NCI-H82 treated with DMSO at 0.1 percent for 48 hours (cell line): Measurements from ENCODE around the gene MLC1.

ENCODE experiments used
- DNase-seq: peaks from one replicate; lab custom pipeline; 2025; ENCODE audit not compliant: unreplicated experiment; lab: John Stamatoyannopoulos, UW

The MLC1 gene

DNA sequence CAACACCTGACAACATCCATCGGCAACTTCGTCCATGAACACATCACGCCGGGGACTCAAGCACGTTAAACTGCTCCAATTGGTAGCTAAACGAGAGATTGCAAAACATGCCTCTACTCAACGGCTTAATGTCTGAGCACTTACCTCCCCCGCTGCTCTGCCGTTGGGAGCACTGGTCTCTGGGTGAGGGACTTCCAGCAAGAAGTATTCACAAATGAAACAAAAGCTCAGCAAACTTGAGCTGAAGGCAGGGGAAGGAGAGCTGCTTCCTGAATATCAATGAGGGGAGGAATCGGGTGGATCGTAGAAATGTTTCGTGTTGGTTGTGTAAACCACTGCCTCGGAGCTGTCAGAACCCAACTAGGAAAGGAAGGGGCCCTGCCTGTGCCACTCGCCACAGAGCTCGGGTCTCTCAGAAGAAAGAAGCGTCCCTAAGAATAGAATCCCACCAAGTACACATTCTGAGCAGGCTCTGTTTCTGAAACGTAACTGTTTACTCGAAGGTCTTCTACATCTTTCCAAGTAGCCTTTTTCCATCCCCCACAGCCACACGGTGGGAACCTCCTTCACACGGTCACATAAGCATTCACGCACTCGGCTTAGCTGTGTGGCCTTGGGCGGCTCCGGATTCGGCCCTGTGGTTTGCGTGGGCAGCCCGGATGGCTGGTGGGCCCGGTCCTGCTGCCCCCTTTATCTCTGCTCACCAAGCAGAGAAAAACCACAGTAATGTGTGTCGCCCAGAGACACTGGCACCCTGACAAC, at the start of gene MLC1:
TSS of gene MLC1 (minus strand) at position 216 of the 762 bp plus-strand sequence. CDS start 524 bp downstream, outside the sequence.
- no peak for DNase-seq

DNA sequence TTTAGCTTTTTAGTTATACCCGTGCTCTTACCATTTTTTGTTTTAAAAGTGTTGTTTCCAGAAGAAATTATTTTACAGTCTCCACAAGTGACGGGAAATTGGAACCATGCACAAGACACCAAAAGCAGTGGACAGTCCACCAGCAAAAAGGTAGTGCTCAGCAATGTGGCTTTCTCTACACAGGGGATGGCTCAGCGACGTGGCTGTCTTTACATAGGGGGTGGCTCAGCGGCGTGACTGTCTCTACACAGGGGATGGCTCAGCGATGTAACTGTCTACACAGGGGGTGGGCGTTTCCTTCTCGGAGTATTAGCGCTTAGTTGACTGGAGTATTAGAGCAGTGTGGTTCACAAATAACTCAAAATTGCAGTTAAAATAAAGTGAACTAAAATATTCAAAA, 49.3 kb upstream of the MLC1 start:
- DNase-seq = no peak

DNA sequence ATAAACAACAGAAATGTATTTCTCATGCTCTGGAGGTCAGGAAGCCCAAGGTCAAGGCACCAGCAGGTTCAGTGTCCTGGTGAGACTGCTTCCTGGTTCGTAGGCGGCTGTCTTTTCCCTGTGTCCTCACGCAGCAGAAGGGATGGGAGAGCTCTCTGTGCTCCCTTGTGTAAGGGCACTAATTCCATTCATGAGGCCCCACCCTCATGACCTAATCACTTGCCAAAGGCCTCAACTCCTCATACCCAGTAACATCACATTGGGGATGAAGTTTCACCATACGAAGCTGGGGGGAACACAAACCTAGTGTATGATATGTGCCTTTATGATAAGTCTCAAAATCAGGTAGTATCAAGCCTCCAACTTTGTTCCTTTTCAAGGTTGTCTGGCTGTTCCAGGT, 46.7 kb upstream of the MLC1 start:
- no peak for DNase-seq

DNA sequence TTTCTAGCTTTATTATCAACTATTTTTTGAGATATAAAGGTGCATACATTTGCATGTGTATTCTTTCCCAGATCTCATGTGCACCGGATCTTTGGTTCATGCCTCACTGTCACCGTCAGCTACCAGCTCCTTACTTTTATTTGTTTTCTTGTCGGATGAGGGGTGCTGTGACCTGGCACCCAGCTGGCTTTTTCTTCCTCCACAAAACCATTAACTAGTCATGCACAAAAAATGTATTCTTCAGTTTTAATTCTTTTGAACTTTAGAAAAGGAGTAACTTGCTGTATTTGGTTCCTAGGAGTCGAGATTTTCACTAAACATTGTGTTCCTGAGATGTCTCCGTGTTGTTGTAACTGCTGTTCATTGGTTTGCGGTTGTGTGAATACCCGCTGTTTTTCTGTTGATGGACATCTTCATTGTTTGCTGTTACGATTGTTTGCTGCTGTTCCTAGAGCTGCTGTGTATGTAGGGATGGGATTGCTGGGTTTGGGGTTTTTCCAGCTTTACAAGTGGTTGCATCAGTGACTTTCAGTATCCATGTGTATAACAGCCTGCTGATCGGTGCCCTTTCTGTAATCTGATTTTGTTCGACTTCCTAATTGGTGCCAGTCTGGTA, 44.0 kb upstream of the MLC1 start:
- DNase-seq = no peak

DNA sequence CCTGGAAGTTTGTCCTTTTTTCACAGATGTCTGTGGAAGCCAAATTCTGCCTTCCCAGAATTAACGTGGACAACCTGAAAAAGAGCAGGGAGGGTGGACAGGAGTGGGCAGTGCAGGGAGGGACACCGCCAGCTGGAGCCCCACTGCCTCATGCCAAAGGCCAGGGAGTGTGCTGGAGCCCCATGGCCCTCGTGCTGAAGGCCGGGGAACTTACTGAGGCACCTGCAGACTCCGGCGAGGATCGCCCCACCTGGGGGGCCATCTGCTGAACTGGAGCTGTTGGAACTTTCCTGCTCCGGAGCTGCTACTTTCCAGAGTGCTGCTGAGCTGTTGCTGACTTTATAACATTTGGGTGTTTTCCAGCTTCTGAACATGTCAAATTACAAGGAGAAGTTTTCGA, 39.8 kb upstream of the MLC1 start:
- DNase-seq = no peak

DNA sequence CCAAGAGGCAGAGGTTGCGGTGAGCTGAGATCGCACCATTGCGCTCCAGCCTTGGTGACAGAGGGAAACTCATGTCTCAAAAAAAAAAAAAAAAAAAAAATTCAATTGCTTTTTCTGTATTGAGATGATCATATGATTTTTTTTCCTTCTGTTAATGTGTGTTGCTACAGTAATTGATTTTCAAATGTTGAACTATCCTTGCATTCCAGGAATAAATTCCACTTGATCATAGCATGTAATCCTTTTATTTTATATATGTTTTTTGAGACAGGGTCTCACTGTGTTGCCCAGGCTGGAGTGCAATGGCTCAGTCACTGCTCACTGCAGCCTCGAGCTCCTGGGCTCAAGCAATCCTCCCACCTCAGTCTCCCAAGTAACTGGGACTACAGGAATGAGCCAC, 37.9 kb upstream of the MLC1 start:
- no peak for DNase-seq

DNA sequence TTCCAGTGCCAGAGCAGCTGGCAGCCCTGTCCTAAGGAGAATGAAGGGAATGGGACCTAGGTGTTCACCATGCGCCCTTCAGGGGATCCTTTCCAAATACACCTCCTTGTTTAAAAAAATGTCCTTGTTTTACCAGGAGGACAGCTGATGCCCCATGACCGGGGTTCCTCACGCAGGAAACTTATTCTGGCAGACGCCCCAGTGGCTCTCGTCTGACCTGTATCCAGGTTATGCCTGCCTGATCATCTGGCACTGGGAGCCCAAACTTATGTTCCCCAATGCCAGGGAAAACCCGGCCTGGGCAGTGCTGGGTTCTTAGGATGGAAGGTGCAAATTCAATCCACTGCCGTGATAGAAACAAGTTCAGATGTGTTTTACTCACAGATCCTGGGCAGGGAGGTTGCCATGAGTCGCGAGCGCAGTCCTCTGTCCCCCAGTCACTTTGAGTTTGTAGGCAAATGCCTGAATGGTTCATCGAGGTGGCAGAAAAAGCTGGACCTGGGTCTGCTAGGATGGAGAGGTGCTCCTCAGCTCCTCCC, 36.0 kb upstream of the MLC1 start:
- DNase-seq = no peak

DNA sequence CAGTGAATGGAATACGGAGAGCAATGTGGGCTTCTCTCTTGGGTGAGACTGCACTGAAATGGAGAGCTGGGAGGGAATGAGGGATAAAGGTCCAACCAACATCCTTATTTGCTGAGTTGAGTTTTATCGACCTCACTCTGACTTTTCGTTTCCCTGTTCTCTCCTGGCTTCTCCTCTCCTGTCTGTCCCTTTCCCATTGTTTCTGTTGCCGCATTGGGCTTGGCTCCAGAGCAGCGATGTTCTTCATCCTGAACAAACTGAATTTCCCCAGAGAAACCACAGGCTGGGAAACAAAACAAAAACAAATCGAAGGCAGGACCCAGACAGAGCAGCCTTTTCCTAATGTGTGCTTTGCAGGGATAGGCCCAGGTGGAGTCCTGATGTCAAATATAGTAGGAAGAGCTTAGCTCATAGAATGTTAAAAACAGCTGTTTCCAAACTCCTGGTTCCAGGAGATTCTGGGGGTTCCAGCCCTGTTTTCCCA, 34.6 kb upstream of the MLC1 start:
- DNase-seq = no peak

DNA sequence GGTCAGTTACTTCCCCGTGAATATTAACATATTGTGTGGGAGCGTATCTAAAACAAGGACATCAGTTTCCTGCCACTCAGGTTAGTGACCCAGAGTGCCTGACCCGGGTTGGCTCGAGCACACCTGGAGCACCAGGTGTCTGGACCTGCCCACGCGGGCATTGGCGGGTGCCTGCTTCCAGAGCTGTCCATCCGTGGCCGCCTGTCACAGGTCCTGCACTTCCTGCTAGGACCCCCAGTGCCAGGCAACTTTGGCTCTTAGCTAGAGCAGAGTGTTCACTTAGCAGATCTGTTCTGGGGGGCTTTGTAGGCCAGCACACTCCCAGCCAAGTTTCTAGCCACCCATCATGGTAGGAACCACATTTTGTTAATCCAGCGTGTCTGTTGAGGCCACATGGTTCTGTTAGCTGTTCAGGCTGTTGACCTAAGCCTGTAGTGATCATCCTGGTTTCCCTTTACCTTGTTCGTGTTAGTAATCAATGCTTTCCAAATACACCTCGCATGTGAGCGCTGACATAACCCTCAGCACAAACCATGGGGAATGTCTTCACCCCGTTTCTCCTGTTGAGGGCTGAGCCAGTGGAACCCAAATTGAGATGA, 34.0 kb upstream of the MLC1 start:
- DNase-seq = no peak

DNA sequence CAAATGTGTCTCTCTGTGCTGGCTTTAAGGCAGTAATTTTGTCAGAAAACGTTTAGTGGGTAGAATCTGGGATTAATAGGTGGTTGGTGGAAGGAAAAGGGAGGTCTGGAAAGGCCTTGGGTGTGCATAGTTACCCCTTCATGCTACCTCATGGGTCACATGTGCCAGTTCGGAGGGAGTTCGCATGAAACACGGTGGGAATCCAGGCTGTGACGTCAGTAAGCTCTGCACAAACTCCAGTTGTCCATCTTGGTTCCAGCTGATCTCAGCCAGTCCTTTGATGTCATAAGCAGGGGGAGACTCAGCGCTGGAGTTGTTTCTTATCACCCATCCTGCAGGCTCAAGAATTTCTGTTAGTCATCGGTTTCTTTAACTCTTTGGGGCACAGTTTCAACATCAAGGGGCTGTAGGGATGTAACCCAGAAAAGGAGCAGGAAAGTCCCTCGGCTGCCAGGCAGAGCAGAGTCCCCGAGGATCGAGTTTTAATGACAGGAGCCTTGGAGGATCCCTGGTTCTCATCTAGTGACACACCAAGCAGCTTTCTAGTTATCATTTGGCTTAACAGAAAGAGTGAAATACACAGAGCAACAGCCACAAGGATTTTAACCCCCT, 33.4 kb upstream of the MLC1 start:
- no peak for DNase-seq

DNA sequence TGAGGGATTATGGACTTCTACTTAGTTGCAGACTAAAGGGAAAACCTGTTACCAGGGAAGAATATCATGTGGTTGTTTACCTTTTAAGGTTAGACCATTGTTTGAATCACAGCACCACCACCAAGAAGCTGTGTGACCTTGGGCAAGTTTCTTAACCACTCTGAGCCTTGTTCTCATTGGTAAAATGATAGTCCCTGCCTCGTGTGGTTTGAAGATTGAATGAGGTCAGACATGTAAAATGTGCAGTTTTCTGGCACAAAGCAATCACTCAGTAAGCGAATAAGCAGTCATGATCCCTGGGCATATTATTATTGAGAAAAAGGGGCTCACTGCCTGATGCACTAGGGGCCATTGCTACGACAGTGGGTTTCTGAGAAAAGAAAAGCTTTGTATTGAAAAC, 32.9 kb upstream of the MLC1 start:
- DNase-seq = no peak

DNA sequence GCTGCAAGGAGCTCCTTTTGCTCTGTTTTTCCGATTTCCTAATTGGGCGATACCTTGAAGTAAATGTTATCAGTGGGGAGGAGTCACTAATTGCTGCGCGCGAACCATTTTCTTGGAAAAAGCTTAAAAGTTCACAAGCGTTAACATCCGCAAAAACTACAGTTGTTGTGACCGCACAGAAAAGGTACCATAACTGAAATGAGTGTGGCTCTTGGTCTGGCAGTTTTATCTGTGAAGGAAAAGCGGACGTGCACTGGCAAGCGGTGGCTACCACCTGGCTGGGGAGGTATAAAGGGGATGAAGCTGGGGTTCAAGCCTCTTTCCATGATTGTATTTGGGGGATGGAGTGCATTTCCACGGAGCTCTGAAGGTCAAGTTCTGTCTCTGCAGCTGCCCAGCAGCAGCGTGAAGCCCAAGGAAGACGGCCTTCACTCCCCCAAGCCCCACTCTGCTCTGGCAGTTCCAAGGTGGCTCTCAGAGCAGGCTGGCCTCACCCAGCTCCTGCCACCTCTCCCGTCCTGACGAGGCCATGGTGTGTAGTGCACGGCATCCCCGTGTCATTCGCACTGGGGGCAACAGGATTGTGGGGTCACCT, 32.0 kb upstream of the MLC1 start:
- DNase-seq = no peak

DNA sequence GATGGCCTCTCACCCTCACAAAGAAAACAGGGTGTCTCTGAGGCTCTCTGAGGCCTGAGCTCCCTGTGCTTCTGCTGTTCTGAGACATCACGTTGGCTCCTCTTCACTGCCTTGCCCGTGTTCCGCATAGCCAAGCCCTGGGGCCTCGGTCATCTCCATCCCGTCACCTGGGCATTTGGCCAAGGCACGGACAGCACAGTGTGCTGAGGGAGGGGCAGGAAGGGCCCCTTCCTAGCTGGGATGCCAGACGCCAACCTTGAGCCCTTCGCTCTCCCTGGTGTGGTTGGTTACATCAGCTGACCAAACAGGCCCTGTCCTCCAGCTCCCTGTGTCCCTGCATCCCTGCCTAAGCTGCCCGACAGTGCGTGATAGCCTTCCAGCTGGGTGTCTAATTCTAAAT, 30.5 kb upstream of the MLC1 start:
- no peak for DNase-seq

DNA sequence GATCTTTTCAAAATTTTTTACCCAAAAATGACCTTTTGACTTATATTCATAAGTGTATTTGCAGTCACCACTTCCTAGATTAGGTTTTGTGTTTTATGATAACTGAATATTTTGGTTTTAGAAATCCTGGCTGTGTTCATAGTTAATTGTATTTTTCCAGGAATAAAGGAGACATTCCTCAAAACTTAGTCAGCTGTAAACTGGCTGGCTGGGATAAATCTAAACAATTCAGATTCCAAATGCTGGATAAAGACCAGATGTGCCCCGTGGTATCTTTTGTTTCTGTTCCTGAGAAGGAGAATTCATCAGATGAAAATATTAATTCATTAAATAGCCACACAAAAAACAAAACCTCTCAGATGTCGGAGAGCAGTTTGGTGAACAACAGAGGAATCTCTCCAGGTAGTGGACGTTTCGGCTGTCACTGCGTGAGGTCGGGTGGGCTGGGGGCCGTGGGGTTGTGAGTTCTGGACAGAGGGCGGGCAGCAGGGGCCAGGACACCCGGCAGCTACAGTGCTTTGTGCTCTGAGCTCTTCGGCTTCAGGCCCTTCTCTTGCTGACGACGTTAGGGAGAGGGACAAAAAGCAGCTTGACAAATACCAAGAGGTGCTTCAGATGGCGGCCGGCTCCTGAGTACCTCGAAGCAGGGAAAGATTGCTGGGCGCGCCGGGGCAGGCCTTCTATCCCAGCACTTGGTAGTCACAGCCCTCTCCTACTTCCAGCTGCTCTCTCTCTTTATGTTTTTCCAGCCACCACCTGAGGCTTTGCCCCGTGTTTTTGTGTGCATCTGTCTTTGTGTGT, 29.2 kb upstream of the MLC1 start:
- no peak for DNase-seq

DNA sequence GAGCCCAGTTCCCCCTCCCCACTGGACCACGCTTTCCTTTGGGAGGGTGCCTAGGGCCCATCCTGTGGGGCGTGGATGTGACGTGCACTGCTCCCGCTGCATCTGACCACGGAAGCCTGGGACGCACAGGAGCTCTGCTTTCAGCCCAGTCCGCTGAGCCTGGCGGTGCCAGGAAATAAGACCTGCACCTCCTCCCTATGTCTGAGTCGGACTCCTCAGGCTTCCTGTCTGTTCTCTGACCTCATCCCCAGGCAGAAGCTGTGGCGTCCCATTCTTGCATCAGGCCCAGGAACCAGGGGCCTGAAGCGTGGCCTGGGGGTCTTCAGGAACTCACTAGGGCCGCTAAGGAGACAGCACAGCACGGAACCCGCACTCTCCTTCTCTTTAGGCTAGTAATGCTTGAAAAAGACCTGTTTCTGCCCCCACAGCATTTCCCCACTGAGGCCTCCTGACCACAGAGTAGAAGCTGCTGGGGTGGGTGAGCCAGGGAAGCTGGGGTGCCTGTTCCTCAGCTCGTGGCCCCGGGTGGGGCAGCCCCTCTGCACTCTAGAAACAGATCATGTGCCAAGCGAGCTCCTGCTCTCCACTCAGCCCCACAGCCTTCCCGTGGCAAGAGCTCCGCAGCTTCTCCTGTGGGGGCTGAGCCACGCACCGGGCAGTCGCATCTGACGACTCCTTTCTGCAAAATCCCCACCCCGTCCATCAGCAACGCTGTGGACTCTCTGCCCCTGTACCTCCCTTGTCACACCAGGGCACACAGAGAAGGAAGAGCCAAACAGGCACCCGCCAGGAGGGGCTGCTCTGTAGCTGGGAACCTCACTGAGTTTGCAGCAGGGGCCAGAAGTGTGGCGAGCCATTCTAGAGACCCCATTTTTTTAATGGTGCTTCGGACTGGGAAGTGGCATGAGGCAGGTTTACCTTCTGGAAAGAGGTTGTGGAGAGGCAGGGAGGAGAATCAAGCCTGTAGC, 27.2 kb upstream of the MLC1 start:
- DNase-seq = no peak

DNA sequence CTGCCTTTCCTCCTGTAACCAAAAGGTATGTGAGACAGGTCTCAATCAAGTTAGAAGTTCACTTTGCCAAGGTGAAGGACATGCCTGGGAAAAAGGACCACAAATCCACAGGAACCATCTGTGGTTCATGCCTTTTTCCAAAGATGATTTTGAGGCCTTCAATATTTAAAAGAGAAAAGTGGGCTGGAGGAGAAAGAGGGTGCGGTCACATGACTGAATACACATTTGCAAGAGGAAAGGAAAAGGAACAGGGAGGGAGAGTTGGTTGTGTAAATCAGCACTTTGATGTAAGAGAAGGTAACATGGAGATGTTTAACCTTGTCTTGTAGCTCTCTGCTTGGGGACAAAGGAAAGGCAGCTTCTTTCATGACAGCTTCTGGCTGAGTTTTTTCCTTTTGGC, 25.8 kb upstream of the MLC1 start:
- no peak for DNase-seq

DNA sequence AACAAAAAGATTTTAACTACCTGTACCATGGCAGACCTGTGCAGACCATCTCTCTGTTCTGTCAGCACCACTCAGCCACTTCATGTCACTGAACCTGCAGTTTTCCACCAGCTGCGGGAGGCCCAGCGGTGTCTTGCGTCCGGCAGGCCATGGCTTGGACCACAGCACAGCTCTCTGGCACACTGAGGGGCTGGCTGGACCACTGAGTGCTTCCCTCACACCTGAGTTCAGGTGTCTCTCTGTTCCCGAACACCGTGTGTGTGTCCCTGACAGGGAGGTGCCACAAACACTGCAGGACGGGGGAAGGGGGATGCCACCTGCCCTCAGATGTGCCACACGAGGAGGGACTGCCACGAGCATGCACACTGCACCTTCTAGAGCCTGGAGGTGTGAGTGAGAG, 22.3 kb upstream of the MLC1 start:
- DNase-seq = no peak

DNA sequence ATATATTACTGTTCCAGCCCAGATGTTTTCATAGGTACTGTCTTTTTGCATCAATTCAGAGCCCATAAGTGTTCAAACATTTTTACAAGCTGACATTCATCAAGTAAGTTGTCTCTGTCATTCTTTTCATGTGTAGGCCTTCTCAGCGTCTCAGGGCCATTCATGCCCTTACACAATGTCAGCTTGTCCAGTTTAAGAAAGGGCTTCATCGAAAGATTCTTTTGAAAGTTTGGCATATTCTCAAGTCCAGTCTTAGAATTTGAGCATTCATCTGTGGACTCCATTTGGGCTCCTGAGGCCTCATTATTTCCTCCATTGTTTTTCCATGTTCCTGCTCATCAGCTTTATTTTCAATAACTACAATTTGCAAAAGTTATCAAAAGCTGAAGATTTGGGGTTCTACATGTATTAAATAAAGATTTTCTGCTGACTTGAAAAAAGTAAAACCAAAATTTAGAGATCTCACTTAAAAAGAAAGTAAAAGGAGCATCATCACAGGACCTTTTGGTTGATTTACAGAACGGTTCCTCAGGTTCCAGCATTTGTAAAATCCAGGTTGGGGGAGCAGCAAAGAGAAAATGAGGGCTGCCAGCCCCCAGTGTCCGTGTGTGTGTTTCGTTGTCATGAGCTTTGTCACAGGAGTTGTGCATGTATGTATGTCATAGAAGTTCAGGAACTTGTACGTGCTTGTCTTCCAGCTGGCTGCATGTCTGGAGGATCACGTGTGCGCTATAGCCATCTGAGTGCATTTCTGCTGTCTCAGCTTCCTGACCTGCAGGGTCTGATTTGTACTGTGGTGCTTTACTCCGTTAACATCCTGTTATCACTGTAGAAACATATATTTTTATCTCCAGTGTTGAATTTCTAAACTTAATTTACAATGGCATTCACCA, 20.2 kb upstream of the MLC1 start:
- DNase-seq = no peak
